HEK293 (cell line): Measurements from ENCODE around the gene SYT13.

Experiments
- CTCF ChIA-PET: fragments of 350-600 bp; formaldehyde crosslinking; extraction: SDS; loops from one replicate; lab custom pipeline; 2021; ENCODE audit warnings: antibody characterized with exemption; lab: Yijun Ruan, JAX
- POLR2A ChIA-PET: fragments of 300-600 bp; formaldehyde crosslinking; extraction: SDS; loops from one replicate; lab custom pipeline; 2020; ENCODE audit warnings: antibody characterized with exemption, inconsistent platforms; lab: Yijun Ruan, JAX
- H3K27ac ChIP-seq: fragments of 200-500 bp; sonication (Bioruptor generic); 2 replicates; pipeline ENCODE4 v1.5.1; 2014; ENCODE audit warnings: low read depth, low read length, control low read depth, inconsistent platforms; ENCODE audit errors: extremely low read depth
- H3K36me3 ChIP-seq, 2 experiments: fragments of 200-500 bp in 1 of 2; sonication (Bioruptor generic) in 1 of 2; 1 replicate in 1 of 2; 2 replicates in 1 of 2; pipeline ENCODE4 v1.5.1; 2014 to 2017; ENCODE audit warnings: inconsistent platforms in 2 of 2, low read length in 2 of 2; ENCODE audit not compliant: control insufficient read depth in 2 of 2, insufficient read depth in 1 of 2
- H3K4me1 ChIP-seq: fragments of 200-500 bp; sonication (Bioruptor generic); 2 replicates; pipeline ENCODE4 v1.5.1; 2014; ENCODE audit warnings: mild to moderate bottlenecking, low read length, inconsistent platforms; ENCODE audit not compliant: control insufficient read depth, insufficient read depth
- H3K4me3 ChIP-seq: 2 replicates; pipeline ENCODE4 v1.5.1; 2011; ENCODE audit warnings: low read depth, mild to moderate bottlenecking, control low read depth, low read length, moderate library complexity
- H3K9me3 ChIP-seq: fragments of 200-500 bp; sonication (Bioruptor generic); 2 replicates; pipeline ENCODE4 v1.5.1; 2014; ENCODE audit warnings: low read depth, low read length, inconsistent platforms; ENCODE audit not compliant: control insufficient read depth, insufficient read depth
- GLIS2 ChIP-seq: fragments of 450-650 bp; formaldehyde crosslinking; IDR thresholded peaks from 2 replicates; pipeline ENCODE4 v1.5.1; 2016; ENCODE audit warnings: missing biosample characterization, missing genetic modification characterization
- KLF1 ChIP-seq: fragments of 450-650 bp; formaldehyde crosslinking; IDR thresholded peaks from 2 replicates; pipeline ENCODE4 v1.5.1; 2016; ENCODE audit warnings: missing biosample characterization, missing genetic modification characterization
- KLF7 ChIP-seq: fragments of 450-650 bp; formaldehyde crosslinking; IDR thresholded peaks from 2 replicates; pipeline ENCODE4 v1.5.1; 2016; ENCODE audit warnings: missing biosample characterization, missing genetic modification characterization, borderline replicate concordance
- MEIS1 ChIP-seq: sonication (generic); formaldehyde crosslinking; IDR thresholded peaks from 2 replicates; pipeline ENCODE4 v1.8.1; 2022; ENCODE audit warnings: missing genetic modification reagents, mild to moderate bottlenecking, borderline replicate concordance
- TRIM28 ChIP-seq: IDR thresholded peaks from 2 replicates; pipeline ENCODE4 v1.6.1; 2011; ENCODE audit warnings: low read length, control low read depth, borderline replicate concordance
- TSHZ1 ChIP-seq: fragments of 450-650 bp; formaldehyde crosslinking; IDR thresholded peaks from 2 replicates; pipeline ENCODE4 v1.5.1; 2016; ENCODE audit warnings: missing biosample characterization, missing genetic modification characterization, borderline replicate concordance
- ZBTB1 ChIP-seq: fragments of 450-650 bp; formaldehyde crosslinking; IDR thresholded peaks from 2 replicates; pipeline ENCODE4 v1.5.1; 2016; ENCODE audit warnings: missing biosample characterization, missing genetic modification characterization
- ZNF140 ChIP-seq: fragments of 450-650 bp; formaldehyde crosslinking; IDR thresholded peaks from 2 replicates; pipeline ENCODE4 v1.5.1; 2016; ENCODE audit warnings: missing biosample characterization, missing genetic modification characterization
- ZNF354C ChIP-seq: fragments of 450-650 bp; formaldehyde crosslinking; IDR thresholded peaks from 2 replicates; pipeline ENCODE4 v1.5.1; 2016; ENCODE audit warnings: missing biosample characterization, missing genetic modification characterization, low read depth, borderline replicate concordance
- ZNF404 ChIP-seq: fragments of 450-650 bp; formaldehyde crosslinking; IDR thresholded peaks from 2 replicates; pipeline ENCODE4 v1.5.1; 2017; ENCODE audit warnings: missing biosample characterization, missing genetic modification characterization
- ZNF560 ChIP-seq: fragments of 450-650 bp; formaldehyde crosslinking; IDR thresholded peaks from 2 replicates; pipeline ENCODE4 v1.5.1; 2017; ENCODE audit warnings: missing biosample characterization, missing genetic modification characterization, borderline replicate concordance
- ZNF664 ChIP-seq: fragments of 450-650 bp; formaldehyde crosslinking; IDR thresholded peaks from 2 replicates; pipeline ENCODE4 v1.5.1; 2016; ENCODE audit warnings: missing biosample characterization, missing genetic modification characterization
- ZNF791 ChIP-seq: fragments of 450-650 bp; formaldehyde crosslinking; IDR thresholded peaks from 2 replicates; pipeline ENCODE4 v1.5.1; 2016; ENCODE audit warnings: missing biosample characterization, missing genetic modification characterization
- TF ChIP-seq, protein P1 (sequence below): fragments of 450-650 bp; formaldehyde crosslinking; conservative IDR thresholded peaks from 2 replicates; pipeline ENCODE4 v1.5.1; 2016; ENCODE audit warnings: low read depth, missing biosample characterization, missing genetic modification characterization

Gene SYT13

GRCh38 chr11:45321031-45321595 is 35.0 kb upstream of the SYT13 start:
- POLR2A ChIA-PET = no interaction called here
- no peaks in the 10 kb centered on the region for H3K4me1 ChIP-seq
- no peaks in the 10 kb centered on the region for H3K36me3 ChIP-seq
- no peak overlapping the region for H3K4me3 ChIP-seq
- no peaks in the 10 kb centered on the region for H3K9me3 ChIP-seq
- CTCF ChIA-PET = interaction anchor here (0.9 to 1.6 kb wide), 4 partner anchors 12 to 450 kb away, joined by 3 to 5 read pairs (median 4); no protein-coding TSS in a partner anchor
- H3K27ac ChIP-seq = no peak overlapping the region
- TF ChIP-seq GLIS2 (no peak), ZNF404 (tag by site-specific recombination) (no peak)

- no peak overlapping the region for H3K4me3 ChIP-seq
- H3K27ac ChIP-seq = no peak overlapping the region
- no peaks in the 10 kb centered on the region for H3K36me3 ChIP-seq
- ChIA-PET POLR2A (no interaction called here), CTCF (interaction anchor here (0.7 to 1.0 kb wide), 3 partner anchors 209 to 212 kb away, joined by 3 to 5 read pairs (median 3); no protein-coding TSS in a partner anchor)
- no peaks in the 10 kb centered on the region for H3K9me3 ChIP-seq
- no peaks in the 10 kb centered on the region for H3K4me1 ChIP-seq
- TF ChIP-seq ZBTB1 (tag by site-specific recombination) (no peak), ZNF140 (tag by site-specific recombination) (no peak), TRIM28 (no peak), KLF7 (tag by site-specific recombination) (no peak), KLF1 (tag by site-specific recombination) (no peak), ZNF560 (tag by site-specific recombination) (no peak), ZNF354C (tag by site-specific recombination) (no peak), TSHZ1 (tag by site-specific recombination) (no peak), ZNF791 (no peak), ZNF664 (tag by site-specific recombination) (no peak), MEIS1 (CRISPR knock-in tag) (no peak)
- TF ChIP-seq, protein P1, sequence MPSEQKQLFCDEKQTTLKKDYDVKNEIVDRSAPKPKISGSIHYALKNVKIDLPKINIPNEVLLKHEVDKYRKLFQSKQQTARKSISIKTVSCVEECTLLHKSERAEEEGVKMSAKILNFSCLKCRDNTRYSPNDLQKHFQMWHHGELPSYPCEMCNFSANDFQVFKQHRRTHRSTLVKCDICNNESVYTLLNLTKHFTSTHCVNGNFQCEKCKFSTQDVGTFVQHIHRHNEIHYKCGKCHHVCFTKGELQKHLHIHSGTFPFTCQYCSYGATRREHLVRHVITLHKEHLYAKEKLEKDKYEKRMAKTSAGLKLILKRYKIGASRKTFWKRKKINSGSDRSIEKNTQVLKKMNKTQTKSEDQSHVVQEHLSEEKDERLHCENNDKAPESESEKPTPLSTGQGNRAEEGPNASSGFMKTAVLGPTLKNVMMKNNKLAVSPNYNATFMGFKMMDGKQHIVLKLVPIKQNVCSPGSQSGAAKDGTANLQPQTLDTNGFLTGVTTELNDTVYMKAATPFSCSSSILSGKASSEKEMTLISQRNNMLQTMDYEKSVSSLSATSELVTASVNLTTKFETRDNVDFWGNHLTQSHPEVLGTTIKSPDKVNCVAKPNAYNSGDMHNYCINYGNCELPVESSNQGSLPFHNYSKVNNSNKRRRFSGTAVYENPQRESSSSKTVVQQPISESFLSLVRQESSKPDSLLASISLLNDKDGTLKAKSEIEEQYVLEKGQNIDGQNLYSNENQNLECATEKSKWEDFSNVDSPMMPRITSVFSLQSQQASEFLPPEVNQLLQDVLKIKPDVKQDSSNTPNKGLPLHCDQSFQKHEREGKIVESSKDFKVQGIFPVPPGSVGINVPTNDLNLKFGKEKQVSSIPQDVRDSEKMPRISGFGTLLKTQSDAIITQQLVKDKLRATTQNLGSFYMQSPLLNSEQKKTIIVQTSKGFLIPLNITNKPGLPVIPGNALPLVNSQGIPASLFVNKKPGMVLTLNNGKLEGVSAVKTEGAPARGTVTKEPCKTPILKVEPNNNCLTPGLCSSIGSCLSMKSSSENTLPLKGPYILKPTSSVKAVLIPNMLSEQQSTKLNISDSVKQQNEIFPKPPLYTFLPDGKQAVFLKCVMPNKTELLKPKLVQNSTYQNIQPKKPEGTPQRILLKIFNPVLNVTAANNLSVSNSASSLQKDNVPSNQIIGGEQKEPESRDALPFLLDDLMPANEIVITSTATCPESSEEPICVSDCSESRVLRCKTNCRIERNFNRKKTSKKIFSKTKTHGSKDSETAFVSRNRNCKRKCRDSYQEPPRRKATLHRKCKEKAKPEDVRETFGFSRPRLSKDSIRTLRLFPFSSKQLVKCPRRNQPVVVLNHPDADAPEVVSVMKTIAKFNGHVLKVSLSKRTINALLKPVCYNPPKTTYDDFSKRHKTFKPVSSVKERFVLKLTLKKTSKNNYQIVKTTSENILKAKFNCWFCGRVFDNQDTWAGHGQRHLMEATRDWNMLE (tag by site-specific recombination) = no peak
Observed at GRCh38 chr11:45320371-45320770, 34.2 kb upstream of the SYT13 start.
